ENCODE data around the gene PSORS1C1.
A peak's percentile ranks its signal among the peaks of the same experiment; 100 is the strongest.

The PSORS1C1 gene

DNA sequence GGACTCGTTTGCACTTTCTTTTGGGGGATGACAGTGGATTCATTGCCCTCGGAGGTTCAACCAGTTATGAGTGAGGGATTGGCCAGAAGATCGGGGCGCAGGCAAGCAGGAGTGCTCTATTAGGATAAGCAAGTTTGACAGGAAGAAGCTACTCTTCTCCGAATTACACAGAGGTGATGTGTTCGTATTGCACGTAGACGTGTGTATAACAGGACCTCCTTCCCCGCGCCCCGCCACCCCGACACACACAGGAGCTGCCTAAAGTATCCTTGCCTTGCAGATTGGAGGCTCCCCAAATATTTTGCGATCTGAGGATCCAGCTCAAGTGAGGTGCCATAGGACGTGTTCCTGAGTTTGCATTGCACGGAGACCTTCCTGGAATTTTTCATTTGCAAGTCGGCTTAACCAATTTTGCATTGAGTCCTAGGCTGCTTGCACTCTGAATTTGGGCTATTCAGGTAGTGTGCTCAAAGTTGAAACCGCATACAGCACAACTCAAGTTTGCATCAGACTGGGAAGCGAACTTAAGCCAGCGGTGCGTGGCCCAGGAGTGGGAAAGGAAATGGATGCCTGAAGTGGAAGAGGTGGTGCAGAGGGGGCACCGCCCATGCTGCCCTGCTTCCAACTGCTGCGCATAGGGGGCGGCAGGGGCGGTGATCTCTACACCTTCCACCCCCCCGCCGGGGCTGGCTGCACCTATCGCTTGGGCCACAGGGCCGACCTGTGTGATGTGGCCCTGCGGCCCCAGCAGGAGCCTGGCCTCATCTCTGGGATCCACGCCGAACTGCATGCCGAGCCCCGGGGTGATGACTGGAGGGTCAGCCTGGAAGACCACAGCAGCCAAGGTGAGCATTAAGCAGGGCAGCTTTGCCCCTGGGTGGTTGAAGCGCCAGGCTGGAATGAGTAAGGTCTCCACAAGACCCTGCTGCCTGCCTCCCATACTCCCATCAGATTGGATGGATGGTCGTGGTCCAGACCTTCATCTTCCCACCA, 44.6 kb downstream of the PSORS1C1 start:
- no peak for TF ChIP-seq EZH2phosphoT487 (IDR thresholded peaks at IDR 0.05; ENCODE audit: low read depth)
- TF ChIP-seq, protein P1, sequence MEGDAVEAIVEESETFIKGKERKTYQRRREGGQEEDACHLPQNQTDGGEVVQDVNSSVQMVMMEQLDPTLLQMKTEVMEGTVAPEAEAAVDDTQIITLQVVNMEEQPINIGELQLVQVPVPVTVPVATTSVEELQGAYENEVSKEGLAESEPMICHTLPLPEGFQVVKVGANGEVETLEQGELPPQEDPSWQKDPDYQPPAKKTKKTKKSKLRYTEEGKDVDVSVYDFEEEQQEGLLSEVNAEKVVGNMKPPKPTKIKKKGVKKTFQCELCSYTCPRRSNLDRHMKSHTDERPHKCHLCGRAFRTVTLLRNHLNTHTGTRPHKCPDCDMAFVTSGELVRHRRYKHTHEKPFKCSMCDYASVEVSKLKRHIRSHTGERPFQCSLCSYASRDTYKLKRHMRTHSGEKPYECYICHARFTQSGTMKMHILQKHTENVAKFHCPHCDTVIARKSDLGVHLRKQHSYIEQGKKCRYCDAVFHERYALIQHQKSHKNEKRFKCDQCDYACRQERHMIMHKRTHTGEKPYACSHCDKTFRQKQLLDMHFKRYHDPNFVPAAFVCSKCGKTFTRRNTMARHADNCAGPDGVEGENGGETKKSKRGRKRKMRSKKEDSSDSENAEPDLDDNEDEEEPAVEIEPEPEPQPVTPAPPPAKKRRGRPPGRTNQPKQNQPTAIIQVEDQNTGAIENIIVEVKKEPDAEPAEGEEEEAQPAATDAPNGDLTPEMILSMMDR (IDR thresholded peaks at IDR 0.05; ENCODE audit: low read depth, low read length): peak; percentile 19; the same call in 1 of the 2 replicates

DNA sequence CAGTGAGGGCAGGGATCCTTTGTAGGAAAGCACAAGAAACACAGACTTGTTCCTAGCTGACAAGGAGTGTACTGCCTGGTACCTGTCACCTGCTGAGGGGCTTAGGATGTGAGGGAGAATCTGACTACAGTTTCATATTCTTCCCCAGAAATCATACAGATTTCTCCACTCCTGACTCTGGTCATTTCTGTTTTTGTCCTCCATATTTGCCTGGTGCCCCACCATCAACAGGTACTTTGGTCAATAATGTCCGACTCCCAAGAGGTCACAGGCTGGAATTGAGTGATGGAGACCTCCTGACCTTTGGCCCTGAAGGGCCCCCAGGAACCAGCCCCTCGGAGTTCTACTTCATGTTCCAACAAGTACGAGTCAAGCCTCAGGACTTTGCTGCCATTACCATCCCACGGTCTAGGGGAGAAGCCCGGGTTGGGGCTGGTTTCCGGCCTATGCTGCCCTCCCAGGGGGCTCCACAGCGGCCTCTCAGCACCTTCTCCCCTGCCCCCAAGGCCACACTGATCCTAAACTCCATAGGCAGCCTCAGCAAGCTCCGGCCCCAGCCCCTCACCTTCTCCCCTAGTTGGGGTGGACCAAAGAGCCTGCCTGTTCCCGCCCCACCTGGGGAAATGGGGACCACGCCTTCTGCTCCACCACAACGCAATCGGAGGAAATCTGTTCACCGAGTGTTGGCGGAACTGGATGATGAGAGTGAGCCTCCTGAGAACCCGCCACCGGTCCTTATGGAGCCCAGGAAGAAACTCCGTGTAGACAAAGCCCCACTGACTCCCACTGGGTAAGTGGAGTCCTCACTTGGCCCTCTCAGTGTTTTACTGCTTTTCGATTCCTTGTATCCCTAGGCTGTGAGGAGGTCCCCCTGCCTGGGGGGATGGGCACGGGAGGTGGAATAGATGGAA, 46.9 kb downstream of the PSORS1C1 start:
- no peak overlapping the region for H3K4me3 ChIP-seq (ENCODE audit: low read length)
- no peak overlapping the region for H3K9ac ChIP-seq (ENCODE audit: low read length)
- peaks cover 75% of the 10 kb centered on the region for H3K79me2 ChIP-seq (ENCODE audit: low read length)
- H3K9me3 ChIP-seq (ENCODE audit: insufficient read depth, low read length): no peaks in the 10 kb centered on the region
- no peaks in the 10 kb centered on the region for H4K20me1 ChIP-seq (ENCODE audit: insufficient read depth, low read length)
- 0 out of 2 replicates have a peak overlapping the region, but pooled peaks have one; percentile 98 for H3K27ac ChIP-seq (ENCODE audit: low read length)
- TF ChIP-seq EZH2phosphoT487 (IDR thresholded peaks at IDR 0.05; ENCODE audit: low read depth): no peak
- TF ChIP-seq, protein P1 (IDR thresholded peaks at IDR 0.05; ENCODE audit: low read depth, low read length): no peak
- peaks cover 60% of the 10 kb centered on the region for H3K4me1 ChIP-seq (ENCODE audit: low read length)
- H3K4me2 ChIP-seq (ENCODE audit: low read length): no peak overlapping the region
- peaks cover 25% of the 10 kb centered on the region for H3K36me3 ChIP-seq (replicated peaks; ENCODE audit: low read depth, low read length)
- H2AFZ ChIP-seq (ENCODE audit: low read depth, low read length): no peak overlapping the region
- no peaks in the 10 kb centered on the region for H3K27me3 ChIP-seq (ENCODE audit: low read depth, low read length)

More for the DNA sequence above, 44.6 kb downstream of the PSORS1C1 start:
- H4K20me1 ChIP-seq (ENCODE audit: insufficient read depth, low read length): no peaks in the 10 kb centered on the region
- H2AFZ ChIP-seq (ENCODE audit: low read depth, low read length): peak overlapping the region; percentile 20; the same call in 1 of the 2 replicates
- peaks cover 41% of the 10 kb centered on the region for H3K4me1 ChIP-seq (ENCODE audit: low read length)
- H3K4me2 ChIP-seq (ENCODE audit: low read length): peak overlapping the region; percentile 98
- no peaks in the 10 kb centered on the region for H3K9me3 ChIP-seq (ENCODE audit: insufficient read depth, low read length)
- peaks cover 69% of the 10 kb centered on the region for H3K79me2 ChIP-seq (ENCODE audit: low read length)
- H3K36me3 ChIP-seq (replicated peaks; ENCODE audit: low read depth, low read length): peaks cover 34% of the 10 kb centered on the region
- H3K9ac ChIP-seq (ENCODE audit: low read length): peak overlapping the region; percentile 84
- H3K27ac ChIP-seq (ENCODE audit: low read length): peak overlapping the region; percentile 77
- no peaks in the 10 kb centered on the region for H3K27me3 ChIP-seq (ENCODE audit: low read depth, low read length)
- peak overlapping the region; percentile 94 for H3K4me3 ChIP-seq (ENCODE audit: low read length)

DNA sequence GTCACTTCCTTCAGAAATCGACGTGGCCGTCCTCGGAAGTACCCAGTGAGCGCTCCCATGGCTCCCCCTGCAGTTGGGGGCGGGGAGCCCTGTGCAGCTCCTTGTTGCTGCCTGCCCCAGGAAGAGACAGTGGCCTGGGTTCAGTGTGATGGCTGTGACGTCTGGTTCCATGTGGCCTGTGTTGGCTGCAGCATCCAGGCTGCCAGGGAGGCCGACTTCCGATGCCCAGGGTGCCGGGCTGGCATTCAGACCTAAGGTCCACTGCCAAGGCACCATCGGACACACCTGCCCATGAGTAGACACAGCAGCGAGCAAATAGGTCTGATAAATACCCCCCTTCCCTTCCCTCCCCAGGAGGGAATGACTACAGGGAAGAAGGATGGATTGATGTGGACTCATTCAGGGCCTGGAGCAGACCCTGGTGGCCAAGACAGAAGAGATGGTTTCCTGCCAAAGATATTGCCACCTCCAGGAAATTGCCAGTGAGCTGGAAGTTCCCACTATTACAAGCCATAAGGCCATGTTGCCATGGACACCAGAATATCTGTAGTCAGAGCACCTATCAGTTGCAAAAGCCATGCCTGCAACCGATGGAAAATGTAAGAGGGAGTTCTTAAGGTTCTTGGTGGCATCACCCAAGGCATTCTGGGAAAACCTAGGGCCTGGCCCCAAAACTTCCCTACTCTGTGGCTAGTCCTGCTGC, 48.0 kb downstream of the PSORS1C1 start:
- Histone ChIP-seq H3K27ac (ENCODE audit: low read length) (peak overlapping the region; percentile 98), H2AFZ (ENCODE audit: low read depth, low read length) (no peak overlapping the region), H3K36me3 (replicated peaks; ENCODE audit: low read depth, low read length) (peaks cover 21% of the 10 kb centered on the region)

More for the DNA sequence above, 48.0 kb downstream of the PSORS1C1 start:
- H4K20me1 ChIP-seq (ENCODE audit: insufficient read depth, low read length): no peaks in the 10 kb centered on the region
- H3K9ac ChIP-seq (ENCODE audit: low read length): peak overlapping the region; percentile 95; the same call in 1 of the 2 replicates
- H3K4me2 ChIP-seq (ENCODE audit: low read length): peak overlapping the region; percentile 85
- H3K9me3 ChIP-seq (ENCODE audit: insufficient read depth, low read length): no peaks in the 10 kb centered on the region
- H3K4me1 ChIP-seq (ENCODE audit: low read length): peaks cover 60% of the 10 kb centered on the region
- no peak for TF ChIP-seq EZH2phosphoT487 (IDR thresholded peaks at IDR 0.05; ENCODE audit: low read depth)
- TF ChIP-seq, protein P1 (IDR thresholded peaks at IDR 0.05; ENCODE audit: low read depth, low read length): no peak
- H3K79me2 ChIP-seq (ENCODE audit: low read length): peaks cover 73% of the 10 kb centered on the region
- peak overlapping the region; percentile 77; the same call in 1 of the 2 replicates for H3K4me3 ChIP-seq (ENCODE audit: low read length)
- no peaks in the 10 kb centered on the region for H3K27me3 ChIP-seq (ENCODE audit: low read depth, low read length)

All from OCI-LY3 (cell line).